Jurkat, Clone E6-1 (cell line): ENCODE data around the gene HORMAD1.

Experiments
- DNase-seq: peaks from one replicate; pipeline ENCODE4 v3.0.0-alpha.2; 2011; ENCODE audit warnings: low read depth, low spot score
- H3K4me3 ChIP-seq: 2 replicates; pipeline ENCODE4 v1.5.1; 2011; ENCODE audit warnings: mild to moderate bottlenecking, low read length, control low read depth, moderate library complexity

Gene HORMAD1

GRCh38 chr1:150649441-150650075 lies 71.1 kb downstream of the HORMAD1 start:
- no peak for DNase-seq
- no peak overlapping the region for H3K4me3 ChIP-seq
